Renal cortex interstitium (tissue), 11 donors: ENCODE measurements around the gene OTOGL. TPM values are rescaled to one million over a fixed set of nuclear protein-coding genes. Genes with fewer than 3 reads are reported as not detected.
A peak's percentile ranks its signal among the peaks of the same experiment; 100 is the strongest.

ENCODE experiments used
- DNase-seq, 11 donors: peaks; one replicate each; pipeline ENCODE4 v3.0.0-alpha.2; 2013; ENCODE audit warnings: low read depth in 9 of 11, low spot score in 4 of 11; ENCODE audit errors: extremely low read depth in 1 of 11
- polyA plus RNA-seq, 3 donors: library from polyadenylated mRNA; unstranded; fragments of 120-200 nt; gene quantifications; one replicate each; pipeline ENCODE4 v1.2.1, GENCODE V29; 2013; ENCODE audit not compliant: insufficient read length in 3 of 3

OTOGL gene
- polyA plus RNA-seq, 3 donors: 0.59 to 1.4 (median 0.66) TPM

- no peak for DNase-seq
Observed at GRCh38 chr12:80313209-80313608, 213.9 kb downstream of the OTOGL start.

DNA sequence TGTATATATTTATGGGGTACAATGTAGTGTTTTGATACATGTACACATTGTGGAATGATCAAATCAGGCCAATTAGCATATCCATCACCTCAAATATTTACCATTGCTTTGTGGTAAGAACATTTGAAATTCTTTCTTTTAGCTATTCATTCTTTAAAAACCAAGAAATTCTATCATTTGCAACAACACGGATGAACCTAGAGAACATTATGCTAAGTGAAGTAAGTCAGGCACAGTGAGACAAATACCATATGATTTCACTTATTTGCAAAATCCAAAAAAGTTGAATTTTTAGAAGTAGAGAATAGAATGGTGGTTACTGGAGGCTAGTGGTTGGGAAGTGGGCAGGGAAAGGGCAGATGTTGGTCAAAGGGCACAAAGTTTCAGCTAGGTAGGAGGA, 215.4 kb downstream of the OTOGL start:
- DNase-seq: no peak

- DNase-seq: no peak
Observed at GRCh38 chr12:80316222-80316621, 216.9 kb downstream of the OTOGL start.

DNA sequence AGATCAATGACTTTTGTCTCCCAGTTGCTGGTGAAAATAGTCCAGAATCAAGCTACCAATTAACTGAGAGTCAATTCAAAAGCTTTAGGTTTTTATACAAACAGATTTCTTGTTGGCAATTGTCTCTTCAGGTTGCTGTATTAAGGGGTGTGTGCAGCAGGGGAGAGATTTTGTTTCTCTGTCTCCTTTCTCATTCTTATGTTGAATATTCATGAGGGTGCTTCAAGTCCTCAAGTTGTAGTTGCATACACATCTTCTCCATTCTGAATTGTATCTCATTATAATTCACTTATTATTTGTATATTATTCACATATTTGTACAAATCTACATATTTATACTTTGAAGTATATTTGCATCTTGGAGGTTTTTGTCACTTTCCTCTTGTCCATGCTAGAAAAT, 218.0 kb downstream of the OTOGL start:
- no peak for DNase-seq

DNA sequence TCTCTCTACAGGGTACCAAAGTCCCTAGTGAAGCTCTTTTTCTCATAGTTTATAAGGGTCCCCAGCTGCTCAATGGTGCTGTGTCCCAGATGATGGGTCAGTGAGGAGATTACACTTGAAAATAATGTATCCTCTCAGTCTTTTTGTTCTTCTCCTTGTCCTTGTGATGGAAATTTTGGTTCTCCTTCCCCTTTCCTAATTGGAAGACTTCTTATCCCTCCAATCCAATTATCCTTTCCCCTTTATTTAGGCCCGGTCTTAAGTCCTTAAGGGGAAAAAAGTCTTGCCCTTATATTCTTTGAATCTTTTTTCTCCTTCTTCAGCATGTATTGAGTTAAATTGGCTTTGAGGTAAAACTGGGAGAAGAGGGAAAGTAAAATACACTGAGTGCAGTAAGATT, 218.6 kb downstream of the OTOGL start:
- no peak for DNase-seq

DNA sequence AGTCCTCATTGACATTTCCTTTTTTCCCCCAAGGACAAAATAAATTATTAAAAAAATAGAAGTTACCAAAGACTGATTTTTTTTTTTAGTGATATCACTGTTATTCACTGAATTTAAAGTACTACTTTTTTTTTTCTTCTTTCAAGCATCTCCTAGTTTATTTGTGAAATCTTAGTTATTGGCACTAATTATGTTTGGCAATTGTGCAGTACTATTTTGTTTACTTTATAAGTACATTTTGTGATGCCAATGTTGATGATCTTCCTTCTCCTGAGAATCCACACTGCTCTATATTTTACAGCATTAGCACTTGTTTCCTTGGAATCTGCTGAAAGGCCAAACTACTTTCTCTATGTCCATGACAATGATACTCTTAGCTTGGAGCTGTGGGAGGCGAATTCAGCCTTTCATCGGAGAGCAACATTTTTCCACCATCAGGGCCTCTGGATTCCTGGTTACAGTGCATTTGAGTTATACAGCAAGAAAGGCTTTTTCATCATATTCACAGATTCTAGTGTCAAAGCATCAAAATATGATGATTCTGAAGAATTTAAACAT, 220.9 kb downstream of the OTOGL start:
- no peak for DNase-seq

DNA sequence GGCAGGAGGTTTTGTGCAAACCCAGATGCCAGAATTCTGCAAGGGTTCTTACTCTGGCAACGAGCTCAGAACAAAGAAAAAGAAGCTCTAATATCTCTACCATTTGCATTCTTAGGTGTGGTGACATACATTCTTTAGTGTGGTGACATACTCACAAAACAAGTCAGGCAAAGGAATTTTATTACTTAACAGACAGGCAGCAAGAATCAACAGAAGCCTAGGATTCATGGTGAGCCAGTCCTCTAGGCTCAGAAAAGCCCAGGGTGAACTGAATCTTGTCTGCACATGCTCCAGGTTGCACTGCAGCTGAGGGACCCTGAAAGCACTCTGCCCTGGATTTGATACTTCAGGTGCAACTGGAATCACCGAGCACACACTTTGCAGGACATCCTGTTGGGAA, 222.3 kb downstream of the OTOGL start:
- DNase-seq: no peak

DNA sequence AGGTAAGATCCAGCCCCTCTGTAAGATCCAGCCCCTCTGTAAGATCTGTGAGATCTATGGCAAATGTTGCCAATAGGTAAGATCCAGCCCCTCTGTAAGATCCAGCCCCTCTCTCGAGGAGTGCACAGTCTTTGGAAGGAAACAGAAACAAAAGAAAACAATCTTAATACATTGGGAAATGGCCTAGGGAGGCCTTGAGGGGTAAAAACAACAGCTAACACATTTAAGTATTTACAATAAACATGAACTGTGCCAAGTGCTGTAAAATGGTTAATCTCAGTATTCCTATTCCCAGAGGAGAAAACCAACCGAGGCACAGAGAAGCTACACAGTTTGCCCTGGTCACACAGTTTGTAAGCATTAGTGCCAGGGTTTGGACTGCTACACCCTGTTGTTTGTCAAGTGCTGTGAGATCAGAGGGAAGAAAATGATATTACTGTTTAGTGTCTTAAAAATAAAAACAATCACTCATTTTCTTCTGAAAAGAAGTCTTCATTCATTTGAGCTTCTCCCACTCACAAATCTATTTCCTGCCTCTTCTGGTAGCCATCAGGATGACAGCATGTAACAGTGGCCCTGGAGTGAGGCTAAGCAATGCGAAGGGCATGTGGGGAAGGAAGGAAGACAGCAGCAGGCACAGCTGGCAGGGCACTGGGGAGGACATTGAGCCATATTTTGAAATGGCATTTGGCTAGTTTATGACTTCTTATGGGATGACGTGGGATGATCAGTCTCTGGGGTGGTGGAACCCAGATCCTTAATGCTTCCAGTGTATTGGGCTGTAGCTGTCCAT, 226.0 kb downstream of the OTOGL start:
- DNase-seq: peak in 1 of 11 donors; percentile 2

DNA sequence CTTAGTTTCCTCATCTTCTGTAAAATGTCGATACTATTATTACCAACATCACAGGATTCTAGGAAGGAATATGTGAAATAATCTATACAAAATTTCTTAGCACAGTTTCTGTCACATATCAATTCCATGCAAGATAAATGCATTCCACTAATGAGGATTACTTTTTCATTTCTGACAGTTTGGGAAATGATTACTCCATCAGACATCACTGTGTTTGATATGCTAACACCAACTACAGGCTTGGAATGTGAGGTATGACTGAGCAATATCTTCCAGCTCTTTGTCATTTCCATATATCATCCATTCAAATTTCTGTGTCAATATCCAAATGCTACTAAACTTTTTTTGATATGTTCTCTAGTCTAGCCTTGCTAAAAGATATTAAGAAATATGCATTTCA, 233.5 kb downstream of the OTOGL start:
- no peak for DNase-seq

DNA sequence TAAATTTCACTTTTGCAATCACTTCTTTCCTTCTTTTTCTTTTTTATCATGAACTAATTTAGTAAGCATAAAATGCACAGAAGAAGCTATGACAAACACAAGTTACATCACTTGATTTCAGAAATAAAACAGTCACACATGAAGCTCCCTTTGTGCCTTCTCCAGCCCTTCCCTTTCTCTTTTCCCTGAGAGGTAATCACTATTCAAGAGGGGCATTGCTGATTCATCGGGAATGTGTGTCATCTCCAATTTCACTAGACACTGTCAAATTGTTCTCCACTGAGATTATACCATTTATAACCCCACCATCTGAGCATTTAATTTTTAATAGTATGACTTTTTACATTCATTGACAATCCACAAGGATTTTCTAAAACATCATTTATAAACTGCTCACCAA, 253.1 kb downstream of the OTOGL start:
- DNase-seq: no peak

GRCh38 chr12:80353254-80353653, 253.9 kb downstream of the OTOGL start:
- DNase-seq: no peak

DNA sequence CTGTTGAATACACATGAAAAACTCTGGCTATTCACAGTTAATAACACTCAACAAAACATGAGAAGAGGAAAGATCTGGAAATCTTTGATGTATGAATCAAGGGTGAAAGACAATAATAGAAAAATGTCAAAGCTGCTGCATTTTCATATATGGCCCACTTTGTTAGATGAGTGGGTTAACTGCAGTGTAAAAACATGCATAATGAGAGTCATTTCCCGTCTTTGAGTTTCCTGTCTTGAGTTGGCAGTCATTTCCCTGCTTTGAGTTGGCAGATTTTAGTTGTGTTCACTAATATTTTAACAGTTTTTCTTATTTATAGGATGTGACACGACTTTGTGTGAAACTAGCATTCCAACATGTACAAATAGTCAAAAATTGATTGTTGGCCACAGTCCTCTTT, 256.8 kb downstream of the OTOGL start:
- no peak for DNase-seq

DNA sequence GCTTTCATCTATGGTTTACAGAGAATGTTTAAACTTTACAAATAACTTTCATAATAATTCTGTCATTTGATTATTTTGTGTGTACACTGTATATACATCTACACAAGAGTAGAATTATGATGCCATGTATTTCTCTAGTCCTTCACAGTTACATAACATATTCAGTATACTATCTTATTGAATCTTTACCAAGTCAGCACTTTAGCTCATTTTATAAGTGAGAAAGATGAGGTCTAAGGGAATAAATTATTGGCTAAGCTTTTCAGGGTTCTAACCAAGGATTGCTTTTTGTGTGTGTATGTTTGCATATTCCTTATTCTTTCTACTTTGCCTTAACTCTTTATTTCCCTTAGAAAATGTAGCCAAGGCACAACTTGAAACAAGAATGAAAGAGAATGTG, 260.4 kb downstream of the OTOGL start:
- DNase-seq: no peak

DNA sequence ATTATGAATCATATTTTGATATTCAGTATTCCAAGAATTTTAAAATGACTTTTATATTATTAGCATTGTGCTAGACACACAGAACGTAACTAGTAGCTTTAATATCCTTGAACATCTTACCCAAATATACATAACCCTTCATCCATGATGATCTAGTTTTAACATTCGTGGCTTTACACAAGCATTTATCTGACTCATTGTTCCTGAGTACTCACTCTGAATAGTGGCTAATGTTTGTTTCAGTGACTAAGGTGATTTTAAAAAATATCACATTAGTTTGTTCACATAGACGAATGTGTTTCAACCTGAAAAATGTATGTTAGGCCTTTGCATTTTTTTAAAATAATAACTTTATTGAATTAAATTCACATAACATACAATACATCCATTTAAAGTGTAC, 264.7 kb downstream of the OTOGL start:
- no peak for DNase-seq

GRCh38 chr12:80373666-80374065, 274.3 kb downstream of the OTOGL start:
- DNase-seq: no peak

GRCh38 chr12:80374615-80375014, 275.3 kb downstream of the OTOGL start:
- DNase-seq: no peak

DNA sequence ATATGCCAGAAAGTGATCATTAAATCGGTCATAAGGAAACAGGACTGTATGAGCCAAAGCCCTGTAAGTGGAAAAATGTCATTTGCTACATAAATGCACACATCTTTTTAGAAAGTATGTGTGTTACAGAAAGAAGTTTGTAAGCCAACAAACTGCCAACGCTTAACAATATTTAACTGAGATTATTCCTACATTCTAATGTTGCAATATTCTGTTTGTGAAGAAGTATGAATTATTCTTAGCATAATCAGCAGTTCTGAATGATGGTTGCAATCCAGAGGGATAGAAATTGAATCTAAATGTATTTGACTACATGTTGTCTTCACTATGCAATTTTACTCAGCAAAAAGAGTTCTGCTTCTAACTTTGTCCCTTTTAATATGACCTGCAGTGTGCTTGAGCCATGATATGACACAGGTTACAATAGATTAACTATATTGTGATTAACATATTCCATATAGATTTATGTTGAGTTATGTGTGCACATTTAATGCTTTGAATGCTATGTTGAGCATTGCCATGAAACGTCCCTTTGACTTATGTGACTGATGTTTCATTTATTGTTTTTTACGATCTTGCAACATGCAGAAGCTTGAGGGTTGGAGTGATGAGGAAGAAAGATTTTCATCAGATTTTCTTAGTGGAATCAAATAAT, 277.9 kb downstream of the OTOGL start:
- DNase-seq: no peak

GRCh38 chr12:80381121-80381520, 281.8 kb downstream of the OTOGL start:
- DNase-seq: no peak

DNA sequence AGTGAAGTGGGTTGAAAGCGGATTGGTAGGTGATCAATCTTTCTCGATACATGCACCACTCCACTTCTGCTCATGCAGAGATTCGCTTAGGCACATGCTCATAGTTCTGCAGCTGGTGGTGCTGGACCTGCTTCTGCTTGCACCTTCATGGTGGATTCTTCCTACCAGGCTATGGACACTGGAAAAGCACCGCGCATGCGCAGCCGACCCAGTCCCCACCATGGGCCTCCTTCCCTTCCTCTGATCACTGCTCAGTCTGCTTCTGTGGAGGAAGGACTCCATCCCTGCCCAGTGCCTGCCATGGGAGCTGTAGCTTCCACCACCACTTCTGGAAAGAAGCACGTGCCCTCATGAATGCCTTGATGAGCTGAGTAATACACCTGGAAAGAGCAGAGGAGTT, 282.9 kb downstream of the OTOGL start:
- DNase-seq: no peak

- DNase-seq: peak in 9 of 11 donors; percentile 11 to 63 (median 15)
Observed at GRCh38 chr12:80400571-80400991, 301.2 kb downstream of the OTOGL start.
